SH-SY5Y (cell line): ENCODE measurements around the gene ZBTB14.

ENCODE experiments used
- GATA2 ChIP-seq: IDR thresholded peaks from 2 replicates; pipeline ENCODE4 v1.6.1; 2011; ENCODE audit warnings: mild to moderate bottlenecking, low read depth, low read length
- GATA3 ChIP-seq: IDR thresholded peaks from 2 replicates; pipeline ENCODE4 v1.6.1; 2011; ENCODE audit warnings: low read depth, mild to moderate bottlenecking, low read length, moderate library complexity

DNA sequence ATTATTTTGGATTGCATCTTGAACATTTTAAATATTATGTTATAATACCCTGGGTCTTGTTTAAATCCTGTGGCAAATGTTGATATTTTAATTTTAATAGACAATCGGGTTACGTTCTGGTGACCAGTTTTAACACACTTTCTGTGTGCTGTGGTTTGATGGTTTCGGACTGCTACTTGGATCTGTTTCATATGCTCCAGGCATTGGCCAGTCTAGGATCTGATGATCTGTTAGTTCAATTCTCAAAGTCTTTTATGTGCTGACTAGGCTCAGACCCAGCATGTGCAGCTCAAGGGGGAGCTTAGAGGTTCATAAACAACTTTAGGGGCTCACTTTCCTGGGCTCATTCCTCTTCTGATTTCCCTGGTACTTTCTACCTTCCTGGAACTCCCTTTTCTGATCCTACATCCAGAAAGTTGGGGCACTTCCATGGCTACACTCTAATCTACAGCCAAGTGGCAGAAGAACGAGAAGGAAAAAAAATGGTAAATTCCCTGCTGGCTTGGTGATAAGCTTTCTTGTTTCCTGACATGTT is 5.0 kb upstream of the ZBTB14 start:
- TF ChIP-seq GATA2 (no peak), GATA3 (no peak)
